HG03565 (cell line): ENCODE measurements around the gene CDCA5.
A peak's percentile ranks its signal among the peaks of the same experiment; 100 is the strongest.
"Not testable (repeated sequence)": the region's sequence is repeated elsewhere in the genome, so short reads cannot be mapped to it uniquely, and the experiment has no call there.

ENCODE experiments used
- ATAC-seq: cut with Tn5 transposase; IDR thresholded peaks from one replicate; pipeline ENCODE4 v1.9.1; 2021; ENCODE audit warnings: mild to moderate bottlenecking, moderate library complexity; ENCODE audit not compliant: unreplicated experiment

The CDCA5 gene

GRCh38 chr11:65119670-65119995, 35.8 kb upstream of the CDCA5 start:
- ATAC-seq, result no peak

- ATAC-seq, result not testable (repeated sequence)
Measured at GRCh38 chr11:65118891-65119669, 35.2 kb upstream of the CDCA5 start.

- no peak for ATAC-seq
Measured at GRCh38 chr11:65118097-65118837, 34.4 kb upstream of the CDCA5 start.

GRCh38 chr11:65117206-65118096, 33.6 kb upstream of the CDCA5 start, which contains the start of gene ZNHIT2:
Gene ZNHIT2, minus strand, starts transcription at chr11:65117701. Its CDS starts 48 bp downstream, at chr11:65117653.
- peak; percentile 48 for ATAC-seq

GRCh38 chr11:65116370-65117205, 32.7 kb upstream of the CDCA5 start:
- no peak for ATAC-seq

GRCh38 chr11:65115361-65116082, 31.7 kb upstream of the CDCA5 start:
- ATAC-seq, result no peak

- ATAC-seq, result no peak
Measured at GRCh38 chr11:65114538-65115171, 30.8 kb upstream of the CDCA5 start.

- no peak for ATAC-seq
Measured at GRCh38 chr11:65113839-65114238, 30.0 kb upstream of the CDCA5 start.

- ATAC-seq, result no peak
Measured at GRCh38 chr11:65113361-65113756, 29.5 kb upstream of the CDCA5 start.

- peak; percentile 24 for ATAC-seq
Measured at GRCh38 chr11:65112546-65113360, 28.9 kb upstream of the CDCA5 start.

- peak; percentile 39 for ATAC-seq
Measured at GRCh38 chr11:65111744-65112545, 28.1 kb upstream of the CDCA5 start, which contains the start of gene TM7SF2. Gene TM7SF2, plus strand, starts transcription at chr11:65111872. Its CDS starts 144 bp downstream, at chr11:65112016.

GRCh38 chr11:65111159-65111743, 27.4 kb upstream of the CDCA5 start:
- no peak for ATAC-seq

- no peak for ATAC-seq
Measured at GRCh38 chr11:65110354-65110861, 26.6 kb upstream of the CDCA5 start.

- ATAC-seq, result no peak
Measured at GRCh38 chr11:65109231-65110198, 25.7 kb upstream of the CDCA5 start.

GRCh38 chr11:65108469-65109123, 24.8 kb upstream of the CDCA5 start:
- no peak for ATAC-seq
